GM12874 (cell line): ENCODE data around the gene NUDT13.

ENCODE experiments used
- CTCF ChIP-seq: IDR thresholded peaks from 2 replicates; pipeline ENCODE4 v1.5.1; 2011; ENCODE audit warnings: low read depth, mild to moderate bottlenecking, control low read depth, low read length, moderate library complexity; ENCODE audit not compliant: insufficient read depth

The NUDT13 gene

GRCh38 chr10:73079779-73080541, 30.3 kb upstream of the NUDT13 start:
- TF ChIP-seq CTCF = no peak

GRCh38 chr10:73083221-73083620, 27.0 kb upstream of the NUDT13 start:
- TF ChIP-seq CTCF = no peak

- no peak for TF ChIP-seq CTCF
Observed at GRCh38 chr10:73084209-73084608, 26.0 kb upstream of the NUDT13 start.

- TF ChIP-seq CTCF = no peak
Observed at GRCh38 chr10:73086816-73087215, 23.4 kb upstream of the NUDT13 start.

GRCh38 chr10:73088304-73088703, 22.0 kb upstream of the NUDT13 start:
- TF ChIP-seq CTCF = no peak

GRCh38 chr10:73092830-73093229, 17.4 kb upstream of the NUDT13 start:
- no peak for TF ChIP-seq CTCF

GRCh38 chr10:73093922-73094850, 16.1 kb upstream of the NUDT13 start:
- TF ChIP-seq CTCF = no peak
